HG03045 (cell line): ENCODE data around the gene BCAM.

Experiments used
- ATAC-seq: cut with Tn5 transposase; IDR thresholded peaks from one replicate; pipeline ENCODE4 v1.9.1; 2021; ENCODE audit warnings: mild to moderate bottlenecking, moderate library complexity; ENCODE audit not compliant: unreplicated experiment

BCAM gene

DNA sequence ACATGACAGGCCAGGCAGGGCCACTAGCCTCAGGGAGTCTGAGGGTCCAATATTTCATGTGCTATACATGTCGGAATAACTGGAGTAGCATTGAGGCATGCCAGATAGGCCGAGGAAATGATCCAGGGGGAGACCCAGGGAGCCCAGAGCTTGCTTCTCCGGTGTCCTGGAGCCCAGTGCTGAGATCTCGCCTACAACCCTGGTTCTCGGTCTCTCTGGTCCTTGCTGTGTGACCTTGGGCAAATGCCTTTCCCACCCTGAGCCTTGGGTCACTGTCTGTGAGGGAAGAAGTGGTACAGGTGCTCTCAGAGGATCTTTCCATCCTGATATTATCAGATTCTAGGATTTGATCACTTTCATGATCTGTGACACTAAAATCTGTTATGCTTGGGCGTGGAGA lies 19.9 kb upstream of the BCAM start:
- ATAC-seq, result no peak

GRCh38 chr19:44789943-44790483 lies 18.9 kb upstream of the BCAM start:
- ATAC-seq, result no peak

DNA sequence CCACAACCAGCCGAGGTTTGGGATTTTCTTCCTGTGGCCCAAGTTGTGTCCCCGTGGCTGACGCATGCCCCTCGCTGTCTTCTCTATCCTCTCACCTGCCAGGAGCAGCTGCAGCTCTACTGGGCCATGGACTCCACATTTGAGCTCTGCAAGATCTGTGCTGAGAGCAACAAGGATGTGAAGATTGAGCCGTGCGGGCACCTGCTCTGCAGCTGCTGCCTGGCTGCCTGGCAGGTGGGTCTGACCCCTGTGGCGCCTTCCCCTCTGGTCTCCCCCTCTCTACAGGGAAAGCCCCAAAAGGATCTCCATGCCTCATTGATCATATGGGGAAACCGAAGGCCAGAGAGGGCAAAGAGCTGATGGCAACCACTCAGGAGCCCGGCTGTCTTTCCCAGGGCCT lies 16.6 kb upstream of the BCAM start:
- no peak for ATAC-seq

GRCh38 chr19:44794610-44795009 lies 14.3 kb upstream of the BCAM start:
- ATAC-seq, result no peak

- ATAC-seq, result no peak
These were observed 13.4 kb upstream of the BCAM start for GRCh38 chr19:44795398-44795987.

DNA sequence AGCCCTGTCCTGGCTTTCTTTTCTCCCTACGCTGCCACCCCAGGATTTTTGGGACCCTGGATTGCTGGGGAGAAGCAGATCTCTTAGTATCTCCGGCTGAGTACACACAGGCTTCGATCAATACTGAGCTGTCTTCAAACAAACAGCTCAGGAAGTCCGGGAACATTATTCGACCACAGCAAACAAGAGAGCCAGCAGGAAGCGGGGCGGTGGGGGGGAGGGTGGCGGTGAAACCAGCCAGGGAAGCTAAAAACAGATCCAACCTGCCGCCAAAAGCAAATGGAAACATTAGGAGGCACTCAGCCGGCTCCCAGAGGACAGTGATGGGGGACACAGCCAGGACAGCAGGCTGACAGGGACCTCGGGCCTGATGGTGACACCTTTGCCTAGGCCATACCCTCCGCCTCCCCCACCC lies 12.2 kb upstream of the BCAM start:
- ATAC-seq, result no peak

GRCh38 chr19:44799627-44800346 lies 9.1 kb upstream of the BCAM start:
- ATAC-seq, result no peak

DNA sequence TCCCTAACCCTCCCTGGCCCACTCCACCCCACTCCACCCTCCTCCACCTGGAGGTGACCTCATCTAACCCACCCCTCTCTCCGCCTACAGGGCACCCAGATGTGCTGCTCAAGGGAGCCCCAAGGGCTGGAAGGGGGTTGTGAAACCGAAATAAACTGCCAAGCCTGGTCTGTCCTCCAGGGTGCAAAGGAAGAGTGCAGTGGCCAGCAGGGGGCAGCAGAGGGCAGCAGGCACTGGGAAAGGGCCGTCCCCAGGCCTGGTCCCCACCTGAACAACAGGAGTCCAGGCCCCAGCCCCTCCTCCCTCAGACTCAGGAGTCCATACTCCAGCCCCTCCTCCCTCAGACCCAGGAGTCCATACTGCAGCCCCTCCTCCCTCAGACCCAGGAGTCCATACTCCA lies 8.4 kb upstream of the BCAM start:
- ATAC-seq, result no peak

- no peak for ATAC-seq
These were observed 5.2 kb upstream of the BCAM start for GRCh38 chr19:44803442-44804428.

DNA sequence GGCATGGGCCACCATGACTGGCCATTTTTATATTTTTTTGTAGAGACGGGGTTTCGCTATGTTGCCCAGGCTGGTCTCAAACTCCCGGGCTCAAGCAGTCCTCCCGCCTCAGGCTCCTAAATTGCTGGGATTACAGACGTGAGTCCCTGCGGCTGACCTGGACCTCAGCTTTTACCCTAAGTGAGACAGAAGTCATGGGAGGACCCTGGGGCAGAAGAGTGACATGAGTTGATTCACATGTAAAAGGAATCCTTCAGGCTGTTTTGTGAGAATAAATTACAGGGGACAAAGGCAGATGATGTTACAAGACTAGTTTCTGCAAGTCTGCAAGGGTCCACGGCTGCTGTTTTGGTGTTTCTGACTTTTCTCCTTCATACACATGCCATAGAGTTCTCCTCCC lies 2.6 kb upstream of the BCAM start:
- ATAC-seq, result no peak

- no peak for ATAC-seq
These were observed 1.7 kb upstream of the BCAM start for GRCh38 chr19:44807162-44807561.

- ATAC-seq, result no peak
These were observed 1.0 kb upstream of the BCAM start for GRCh38 chr19:44807652-44808462.

DNA sequence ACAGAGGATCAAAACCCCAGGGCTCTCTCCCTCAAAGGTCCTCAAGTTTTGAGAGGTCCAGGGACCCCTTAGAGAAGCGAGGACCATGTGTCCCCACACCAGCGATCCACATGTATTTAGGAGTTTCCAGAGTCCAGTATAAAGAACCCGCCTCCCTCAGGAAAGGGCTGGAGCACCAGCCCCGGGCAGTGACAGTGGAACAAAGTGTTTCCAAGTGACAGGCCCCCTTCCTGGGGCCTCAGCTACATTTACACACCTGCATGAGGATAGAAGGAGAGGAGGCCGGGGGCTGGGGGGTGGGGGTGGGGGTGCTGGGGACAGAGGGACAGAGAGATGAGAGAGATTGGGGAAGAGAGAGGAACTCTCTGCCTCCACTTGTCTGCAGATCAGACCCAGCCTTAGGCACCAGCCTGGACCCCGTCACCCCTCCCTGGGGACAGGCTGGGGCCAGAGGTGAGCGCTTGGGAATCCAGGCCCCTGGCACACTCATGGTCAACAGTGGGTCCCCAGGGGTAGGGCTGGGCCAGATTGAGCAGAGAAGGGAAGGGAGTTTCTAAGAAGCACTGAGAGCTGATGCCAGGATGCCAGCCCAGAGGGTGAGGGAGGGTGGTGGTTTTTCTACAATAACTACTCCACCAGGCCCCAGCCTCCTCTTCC lies 802 bp downstream of the BCAM start:
- no peak for ATAC-seq

- ATAC-seq, result no peak
These were observed 1.6 kb downstream of the BCAM start for GRCh38 chr19:44810234-44811121.

- no peak for ATAC-seq
These were observed 2.2 kb downstream of the BCAM start for GRCh38 chr19:44811122-44811419.

- ATAC-seq, result no peak
These were observed 3.3 kb downstream of the BCAM start for GRCh38 chr19:44812142-44812718.

- ATAC-seq, result no peak
These were observed 4.4 kb downstream of the BCAM start for GRCh38 chr19:44813070-44813840.

GRCh38 chr19:44813841-44814470 lies 5.1 kb downstream of the BCAM start:
- ATAC-seq, result no peak
